HEK293 (cell line): Measurements from ENCODE around the gene PLEKHA4.

ENCODE experiments used
- CTCF ChIP-seq: fragments of 450-650 bp; formaldehyde crosslinking; IDR thresholded peaks from 2 replicates; pipeline ENCODE4 v1.5.1; 2016; ENCODE audit warnings: missing biosample characterization, missing genetic modification characterization
- FEZF1 ChIP-seq: fragments of 450-650 bp; formaldehyde crosslinking; IDR thresholded peaks from 2 replicates; pipeline ENCODE4 v1.5.1; 2016; ENCODE audit warnings: missing biosample characterization, missing genetic modification characterization
- GLIS1 ChIP-seq: fragments of 450-650 bp; formaldehyde crosslinking; IDR thresholded peaks from 2 replicates; pipeline ENCODE4 v1.5.1; 2016; ENCODE audit warnings: missing biosample characterization, missing genetic modification characterization
- GLIS2 ChIP-seq: fragments of 450-650 bp; formaldehyde crosslinking; IDR thresholded peaks from 2 replicates; pipeline ENCODE4 v1.5.1; 2016; ENCODE audit warnings: missing biosample characterization, missing genetic modification characterization
- HOXD13 ChIP-seq: sonication (generic); formaldehyde crosslinking; IDR thresholded peaks from 2 replicates; pipeline ENCODE4 v1.8.0; 2022; ENCODE audit warnings: missing genetic modification reagents, borderline replicate concordance
- KLF1 ChIP-seq: fragments of 450-650 bp; formaldehyde crosslinking; IDR thresholded peaks from 2 replicates; pipeline ENCODE4 v1.5.1; 2016; ENCODE audit warnings: missing biosample characterization, missing genetic modification characterization
- SALL2 ChIP-seq: fragments of 450-650 bp; formaldehyde crosslinking; IDR thresholded peaks from 2 replicates; pipeline ENCODE4 v1.5.0; 2017; ENCODE audit warnings: missing biosample characterization, mild to moderate bottlenecking, missing genetic modification characterization, borderline replicate concordance
- SP7 ChIP-seq: fragments of 450-650 bp; formaldehyde crosslinking; IDR thresholded peaks from 2 replicates; pipeline ENCODE4 v1.5.1; 2016; ENCODE audit warnings: missing biosample characterization, missing genetic modification characterization
- TCF7L2 ChIP-seq: IDR thresholded peaks from 2 replicates; pipeline ENCODE4 v1.6.1; 2011; ENCODE audit warnings: low read depth, mild to moderate bottlenecking, inconsistent platforms, low read length, moderate library complexity, borderline replicate concordance
- ZFP3 ChIP-seq: fragments of 450-650 bp; formaldehyde crosslinking; IDR thresholded peaks from 2 replicates; pipeline ENCODE4 v1.5.1; 2016; ENCODE audit warnings: low read depth, missing biosample characterization, missing genetic modification characterization
- ZNF133 ChIP-seq: fragments of 450-650 bp; formaldehyde crosslinking; IDR thresholded peaks from 2 replicates; pipeline ENCODE4 v1.5.1; 2016; ENCODE audit warnings: missing biosample characterization, missing genetic modification characterization
- ZNF18 ChIP-seq: fragments of 450-650 bp; formaldehyde crosslinking; IDR thresholded peaks from 2 replicates; pipeline ENCODE4 v1.5.1; 2016; ENCODE audit warnings: missing biosample characterization, missing genetic modification characterization
- ZNF221 ChIP-seq: fragments of 450-650 bp; formaldehyde crosslinking; IDR thresholded peaks from 2 replicates; pipeline ENCODE4 v1.5.1; 2017; ENCODE audit warnings: missing biosample characterization, missing genetic modification characterization, borderline replicate concordance
- ZNF248 ChIP-seq: fragments of 450-650 bp; formaldehyde crosslinking; IDR thresholded peaks from 2 replicates; pipeline ENCODE4 v1.5.1; 2017; ENCODE audit warnings: missing biosample characterization, missing genetic modification characterization
- ZNF335 ChIP-seq: fragments of 450-650 bp; formaldehyde crosslinking; conservative IDR thresholded peaks from 2 replicates; pipeline ENCODE4 v1.5.1; 2016; ENCODE audit warnings: missing biosample characterization, missing genetic modification characterization
- ZNF473 ChIP-seq: fragments of 450-650 bp; formaldehyde crosslinking; IDR thresholded peaks from 2 replicates; pipeline ENCODE4 v1.5.1; 2017; ENCODE audit warnings: missing biosample characterization, missing genetic modification characterization
- ZNF48 ChIP-seq: fragments of 450-650 bp; formaldehyde crosslinking; IDR thresholded peaks from 2 replicates; pipeline ENCODE4 v1.5.1; 2016; ENCODE audit warnings: missing biosample characterization, missing genetic modification characterization
- ZNF530 ChIP-seq: fragments of 450-650 bp; formaldehyde crosslinking; IDR thresholded peaks from 2 replicates; pipeline ENCODE4 v1.5.1; 2016; ENCODE audit warnings: low read depth, missing biosample characterization, missing genetic modification characterization
- ZNF548 ChIP-seq: fragments of 450-650 bp; formaldehyde crosslinking; IDR thresholded peaks from 2 replicates; pipeline ENCODE4 v1.5.1; 2016; ENCODE audit warnings: missing biosample characterization, missing genetic modification characterization
- ZNF561 ChIP-seq: fragments of 450-650 bp; IDR thresholded peaks from 2 replicates; pipeline ENCODE4 v1.5.1; 2018; ENCODE audit warnings: missing biosample characterization, missing genetic modification characterization, borderline replicate concordance
- ZNF600 ChIP-seq: fragments of 450-650 bp; formaldehyde crosslinking; IDR thresholded peaks from 2 replicates; pipeline ENCODE4 v1.5.1; 2016; ENCODE audit warnings: missing biosample characterization, missing genetic modification characterization
- ZNF629 ChIP-seq: fragments of 450-650 bp; formaldehyde crosslinking; IDR thresholded peaks from 2 replicates; pipeline ENCODE4 v1.5.1; 2017; ENCODE audit warnings: missing biosample characterization, missing genetic modification characterization
- ZNF658 ChIP-seq: fragments of 450-650 bp; formaldehyde crosslinking; IDR thresholded peaks from 2 replicates; pipeline ENCODE4; 2016; ENCODE audit warnings: missing biosample characterization, missing genetic modification characterization
- ZNF660 ChIP-seq: fragments of 450-650 bp; IDR thresholded peaks from 2 replicates; pipeline ENCODE4 v1.5.1; 2018; ENCODE audit warnings: missing biosample characterization, mild to moderate bottlenecking, missing genetic modification characterization
- ZNF664 ChIP-seq: fragments of 450-650 bp; formaldehyde crosslinking; IDR thresholded peaks from 2 replicates; pipeline ENCODE4 v1.5.1; 2016; ENCODE audit warnings: missing biosample characterization, missing genetic modification characterization
- ZNF701 ChIP-seq: fragments of 450-650 bp; formaldehyde crosslinking; IDR thresholded peaks from 2 replicates; pipeline ENCODE4 v1.5.1; 2016; ENCODE audit warnings: missing biosample characterization, missing genetic modification characterization
- ZNF843 ChIP-seq: fragments of 450-650 bp; formaldehyde crosslinking; IDR thresholded peaks from 2 replicates; pipeline ENCODE4 v1.5.1; 2016; ENCODE audit warnings: missing biosample characterization, missing genetic modification characterization
- ZSCAN30 ChIP-seq: fragments of 450-650 bp; IDR thresholded peaks from 2 replicates; pipeline ENCODE4 v1.5.1; 2018; ENCODE audit warnings: missing biosample characterization, mild to moderate bottlenecking, missing genetic modification characterization, moderate library complexity
- TF ChIP-seq, protein P1 (sequence below): fragments of 450-650 bp; formaldehyde crosslinking; IDR thresholded peaks from 2 replicates; pipeline ENCODE4 v1.5.1; 2016; ENCODE audit warnings: missing biosample characterization, missing genetic modification characterization
- TF ChIP-seq, protein P2 (sequence below): fragments of 450-650 bp; formaldehyde crosslinking; IDR thresholded peaks from 2 replicates; pipeline ENCODE4 v1.5.1; 2016; ENCODE audit warnings: missing biosample characterization, missing genetic modification characterization
- TF ChIP-seq, protein P3 (sequence below): IDR thresholded peaks from 2 replicates; pipeline ENCODE4 v1.6.1; 2011; ENCODE audit warnings: mild to moderate bottlenecking, low read depth, low read length, borderline replicate concordance
- TF ChIP-seq, protein P4 (sequence below): fragments of 450-650 bp; formaldehyde crosslinking; IDR thresholded peaks from 2 replicates; pipeline ENCODE4 v1.5.1; 2017; ENCODE audit warnings: missing biosample characterization, missing genetic modification characterization

The PLEKHA4 gene

DNA sequence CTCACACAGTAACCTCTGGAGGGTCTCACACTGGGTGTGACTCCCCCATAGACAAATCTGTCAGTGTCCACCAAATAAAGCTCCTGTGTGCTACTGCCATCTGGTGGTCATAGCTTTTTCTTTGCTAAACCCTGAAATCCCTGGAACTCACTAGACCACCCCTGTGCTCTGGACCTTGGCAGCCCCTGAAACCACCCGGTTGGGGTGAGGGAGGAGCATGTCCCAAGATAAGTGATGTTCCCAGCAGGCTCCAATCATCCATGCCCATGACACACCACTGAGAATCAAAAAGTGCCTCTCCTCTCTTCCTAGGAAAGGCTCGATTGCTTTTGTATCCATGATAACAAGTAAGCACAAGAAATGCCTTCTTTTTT, 25.6 kb downstream of the PLEKHA4 start (continued):
- no peak for TF ChIP-seq ZNF701 (tag by site-specific recombination)
- no peak for TF ChIP-seq ZNF248
- no peak for TF ChIP-seq HOXD13 (CRISPR knock-in tag)
- TF ChIP-seq, protein P1, sequence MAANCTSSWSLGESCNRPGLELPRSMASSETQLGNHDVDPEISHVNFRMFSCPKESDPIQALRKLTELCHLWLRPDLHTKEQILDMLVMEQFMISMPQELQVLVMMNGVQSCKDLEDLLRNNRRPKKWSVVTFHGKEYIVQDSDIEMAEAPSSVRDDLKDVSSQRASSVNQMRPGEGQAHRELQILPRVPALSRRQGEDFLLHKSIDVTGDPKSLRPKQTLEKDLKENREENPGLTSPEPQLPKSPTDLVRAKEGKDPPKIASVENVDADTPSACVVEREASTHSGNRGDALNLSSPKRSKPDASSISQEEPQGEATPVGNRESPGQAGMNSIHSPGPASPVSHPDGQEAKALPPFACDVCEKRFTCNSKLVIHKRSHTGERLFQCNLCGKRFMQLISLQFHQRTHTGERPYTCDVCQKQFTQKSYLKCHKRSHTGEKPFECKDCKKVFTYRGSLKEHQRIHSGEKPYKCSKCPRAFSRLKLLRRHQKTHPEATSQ (tag by site-specific recombination), result no peak
- no peak for TF ChIP-seq ZNF221 (tag by site-specific recombination)
- TF ChIP-seq TCF7L2, result no peak
- TF ChIP-seq, protein P2, sequence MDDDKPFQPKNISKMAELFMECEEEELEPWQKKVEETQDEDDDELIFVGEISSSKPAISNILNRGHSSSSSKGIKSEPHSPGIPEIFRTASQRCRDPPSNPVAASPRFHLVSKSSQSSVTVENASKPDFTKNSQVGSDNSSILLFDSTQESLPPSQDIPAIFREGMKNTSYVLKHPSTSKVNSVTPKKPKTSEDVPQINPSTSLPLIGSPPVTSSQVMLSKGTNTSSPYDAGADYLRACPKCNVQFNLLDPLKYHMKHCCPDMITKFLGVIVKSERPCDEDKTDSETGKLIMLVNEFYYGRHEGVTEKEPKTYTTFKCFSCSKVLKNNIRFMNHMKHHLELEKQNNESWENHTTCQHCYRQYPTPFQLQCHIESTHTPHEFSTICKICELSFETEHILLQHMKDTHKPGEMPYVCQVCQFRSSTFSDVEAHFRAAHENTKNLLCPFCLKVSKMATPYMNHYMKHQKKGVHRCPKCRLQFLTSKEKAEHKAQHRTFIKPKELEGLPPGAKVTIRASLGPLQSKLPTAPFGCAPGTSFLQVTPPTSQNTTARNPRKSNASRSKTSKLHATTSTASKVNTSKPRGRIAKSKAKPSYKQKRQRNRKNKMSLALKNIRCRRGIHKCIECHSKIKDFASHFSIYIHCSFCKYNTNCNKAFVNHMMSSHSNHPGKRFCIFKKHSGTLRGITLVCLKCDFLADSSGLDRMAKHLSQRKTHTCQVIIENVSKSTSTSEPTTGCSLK, result no peak
- no peak for TF ChIP-seq ZNF48 (tag by site-specific recombination)
- no peak for TF ChIP-seq ZNF629 (tag by site-specific recombination)
- no peak for TF ChIP-seq SP7
- TF ChIP-seq ZNF335 (tag by site-specific recombination), result 0 out of 2 replicates have a peak, but pooled peaks have one; percentile 8
- TF ChIP-seq, protein P3, sequence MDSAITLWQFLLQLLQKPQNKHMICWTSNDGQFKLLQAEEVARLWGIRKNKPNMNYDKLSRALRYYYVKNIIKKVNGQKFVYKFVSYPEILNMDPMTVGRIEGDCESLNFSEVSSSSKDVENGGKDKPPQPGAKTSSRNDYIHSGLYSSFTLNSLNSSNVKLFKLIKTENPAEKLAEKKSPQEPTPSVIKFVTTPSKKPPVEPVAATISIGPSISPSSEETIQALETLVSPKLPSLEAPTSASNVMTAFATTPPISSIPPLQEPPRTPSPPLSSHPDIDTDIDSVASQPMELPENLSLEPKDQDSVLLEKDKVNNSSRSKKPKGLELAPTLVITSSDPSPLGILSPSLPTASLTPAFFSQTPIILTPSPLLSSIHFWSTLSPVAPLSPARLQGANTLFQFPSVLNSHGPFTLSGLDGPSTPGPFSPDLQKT, result no peak
- no peak for TF ChIP-seq ZNF133 (tag by site-specific recombination)
- TF ChIP-seq ZNF473, result no peak
- TF ChIP-seq ZNF18 (tag by site-specific recombination), result 0 out of 2 replicates have a peak, but pooled peaks have one; percentile 37
- no peak for TF ChIP-seq ZNF600 (tag by site-specific recombination)
- TF ChIP-seq ZNF548 (tag by site-specific recombination), result no peak
- no peak for TF ChIP-seq FEZF1 (tag by site-specific recombination)
- no peak for TF ChIP-seq ZNF843
- no peak for TF ChIP-seq SALL2 (tag by site-specific recombination)
- TF ChIP-seq ZSCAN30 (tag by site-specific recombination), result 0 out of 2 replicates have a peak, but pooled peaks have one; percentile 25
- no peak for TF ChIP-seq GLIS2 (tag by site-specific recombination)
- TF ChIP-seq ZNF660 (tag by site-specific recombination), result 0 out of 2 replicates have a peak, but pooled peaks have one; percentile 14
- no peak for TF ChIP-seq ZFP3 (tag by site-specific recombination)
- no peak for TF ChIP-seq KLF1
- no peak for TF ChIP-seq ZNF658 (tag by site-specific recombination)
- TF ChIP-seq CTCF (tag by site-specific recombination), result peak; percentile 74
- peak; percentile 26; the same call in 1 of the 2 replicates for TF ChIP-seq GLIS1
- TF ChIP-seq ZNF561 (tag by site-specific recombination), result peak; percentile 28; the same call in 1 of the 2 replicates
- no peak for TF ChIP-seq ZNF530 (tag by site-specific recombination)
- TF ChIP-seq, protein P4, sequence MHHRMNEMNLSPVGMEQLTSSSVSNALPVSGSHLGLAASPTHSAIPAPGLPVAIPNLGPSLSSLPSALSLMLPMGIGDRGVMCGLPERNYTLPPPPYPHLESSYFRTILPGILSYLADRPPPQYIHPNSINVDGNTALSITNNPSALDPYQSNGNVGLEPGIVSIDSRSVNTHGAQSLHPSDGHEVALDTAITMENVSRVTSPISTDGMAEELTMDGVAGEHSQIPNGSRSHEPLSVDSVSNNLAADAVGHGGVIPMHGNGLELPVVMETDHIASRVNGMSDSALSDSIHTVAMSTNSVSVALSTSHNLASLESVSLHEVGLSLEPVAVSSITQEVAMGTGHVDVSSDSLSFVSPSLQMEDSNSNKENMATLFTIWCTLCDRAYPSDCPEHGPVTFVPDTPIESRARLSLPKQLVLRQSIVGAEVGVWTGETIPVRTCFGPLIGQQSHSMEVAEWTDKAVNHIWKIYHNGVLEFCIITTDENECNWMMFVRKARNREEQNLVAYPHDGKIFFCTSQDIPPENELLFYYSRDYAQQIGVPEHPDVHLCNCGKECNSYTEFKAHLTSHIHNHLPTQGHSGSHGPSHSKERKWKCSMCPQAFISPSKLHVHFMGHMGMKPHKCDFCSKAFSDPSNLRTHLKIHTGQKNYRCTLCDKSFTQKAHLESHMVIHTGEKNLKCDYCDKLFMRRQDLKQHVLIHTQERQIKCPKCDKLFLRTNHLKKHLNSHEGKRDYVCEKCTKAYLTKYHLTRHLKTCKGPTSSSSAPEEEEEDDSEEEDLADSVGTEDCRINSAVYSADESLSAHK (tag by site-specific recombination), result peak; percentile 73
- no peak for TF ChIP-seq ZNF664
